ENCODE data around the gene SLC9A6.

Gene SLC9A6

GRCh38 chrX:136035663-136036062 lies 50.4 kb downstream of the SLC9A6 start:
- H3K4me3 ChIP-seq (ENCODE audit: low read depth, low read length) = no peak overlapping the region
- TF ChIP-seq CTCF (IDR thresholded peaks at IDR 0.05; ENCODE audit: borderline replicate concordance, insufficient read depth, low read depth, low read length) = no peak

- no peak overlapping the region for H3K4me3 ChIP-seq (ENCODE audit: low read depth, low read length)
- no peak for TF ChIP-seq CTCF (IDR thresholded peaks at IDR 0.05; ENCODE audit: borderline replicate concordance, insufficient read depth, low read depth, low read length)
Measured at GRCh38 chrX:136039485-136039884, 54.2 kb downstream of the SLC9A6 start.

- no peak for TF ChIP-seq CTCF (IDR thresholded peaks at IDR 0.05; ENCODE audit: borderline replicate concordance, insufficient read depth, low read depth, low read length)
- H3K4me3 ChIP-seq (ENCODE audit: low read depth, low read length) = no peak overlapping the region
Measured at GRCh38 chrX:136039968-136040367, 54.7 kb downstream of the SLC9A6 start.

GRCh38 chrX:136041254-136041812 lies 56.1 kb downstream of the SLC9A6 start:
- TF ChIP-seq CTCF (IDR thresholded peaks at IDR 0.05; ENCODE audit: borderline replicate concordance, insufficient read depth, low read depth, low read length) = no peak
- H3K4me3 ChIP-seq (ENCODE audit: low read depth, low read length) = no peak overlapping the region

- no peak for TF ChIP-seq CTCF (IDR thresholded peaks at IDR 0.05; ENCODE audit: borderline replicate concordance, insufficient read depth, low read depth, low read length)
- H3K4me3 ChIP-seq (ENCODE audit: low read depth, low read length) = no peak overlapping the region
Measured at GRCh38 chrX:136045008-136045407, 59.8 kb downstream of the SLC9A6 start.

- H3K4me3 ChIP-seq (ENCODE audit: low read depth, low read length) = no peak overlapping the region
- no peak for TF ChIP-seq CTCF (IDR thresholded peaks at IDR 0.05; ENCODE audit: borderline replicate concordance, insufficient read depth, low read depth, low read length)
Measured at GRCh38 chrX:136046295-136047015, 61.2 kb downstream of the SLC9A6 start.

GRCh38 chrX:136047016-136047642 lies 61.9 kb downstream of the SLC9A6 start:
- no peak overlapping the region for H3K4me3 ChIP-seq (ENCODE audit: low read depth, low read length)
- TF ChIP-seq CTCF (IDR thresholded peaks at IDR 0.05; ENCODE audit: borderline replicate concordance, insufficient read depth, low read depth, low read length) = no peak

Measured in GM12875 (cell line).